Mucosa of descending colon (tissue), 3 donors: ENCODE data around the gene WDR82. TPM values are rescaled to one million over a fixed set of nuclear protein-coding genes. Genes with fewer than 3 reads are reported as not detected.

ENCODE experiments used
- ATAC-seq: fragments of 200-7000 bp; cut with Tn5 transposase; one replicate; pipeline ENCODE4 v1.9.1; 2020; ENCODE audit warnings: mild to moderate bottlenecking, moderate library complexity
- DNase-seq, 3 donors: peaks; one replicate each; pipeline ENCODE4 v3.0.0-alpha.2; 2020
- H3K36me3 ChIP-seq: fragments of 200-600 bp; one replicate; pipeline ENCODE4 v1.8.0; 2021; ENCODE audit warnings: low read depth, mild to moderate bottlenecking
- H3K4me1 ChIP-seq: fragments of 200-600 bp; one replicate; pipeline ENCODE4 v1.8.0; 2021; ENCODE audit warnings: low read depth, mild to moderate bottlenecking
- H3K4me3 ChIP-seq: fragments of 200-600 bp; one replicate; pipeline ENCODE4 v1.8.0; 2021; ENCODE audit warnings: mild to moderate bottlenecking
- H3K9me3 ChIP-seq: fragments of 200-600 bp; one replicate; pipeline ENCODE4 v1.8.0; 2021; ENCODE audit warnings: mild to moderate bottlenecking
- intact Hi-C, 2 donors: fragments of 100-400 bp; cut with DNase I in 1 of 2; cut with micrococcal nuclease in 1 of 2; formaldehyde crosslinking; loops; one replicate each; pipeline versions ENCODE4 v1.11.0 to v1.11.1; 2022; cut with DNase I, micrococcal nuclease
- total RNA-seq, 3 donors: library from RNA; stranded (reverse); fragmentation: NEBNext Ultra II Directional in 2 of 3; extraction: Animal tissue kit (Norgen Biotek cat#: 25700) in 2 of 3; gene quantifications; one replicate each; pipeline versions ENCODE4 v1.2.1 to v1.2.4, GENCODE V29; 2021 to 2023
- TF ChIP-seq, protein P1 (sequence below): fragments of 200-600 bp; IDR thresholded peaks from one replicate; pipeline ENCODE4 v1.8.0; 2022; ENCODE audit warnings: antibody characterized with exemption, mild to moderate bottlenecking
- donor health status: DM: no; HTN: no; CAD: no; lungs with moderate emphysema.
- donor health status: DM: no; HTN: no; CAD: no.
- donor health status: DM: no; HTN: yes; CAD: no.

WDR82 gene
- total RNA-seq, 3 donors from 2014 or later, result 55.8 to 83.1 (median 62.9) TPM

- Histone ChIP-seq H3K9me3 (no peaks in the 10 kb centered on the region), H3K36me3 (peaks cover 19% of the 10 kb centered on the region), H3K4me3 (no peak overlapping the region), H3K4me1 (no peaks in the 10 kb centered on the region)
- TF ChIP-seq, protein P1, sequence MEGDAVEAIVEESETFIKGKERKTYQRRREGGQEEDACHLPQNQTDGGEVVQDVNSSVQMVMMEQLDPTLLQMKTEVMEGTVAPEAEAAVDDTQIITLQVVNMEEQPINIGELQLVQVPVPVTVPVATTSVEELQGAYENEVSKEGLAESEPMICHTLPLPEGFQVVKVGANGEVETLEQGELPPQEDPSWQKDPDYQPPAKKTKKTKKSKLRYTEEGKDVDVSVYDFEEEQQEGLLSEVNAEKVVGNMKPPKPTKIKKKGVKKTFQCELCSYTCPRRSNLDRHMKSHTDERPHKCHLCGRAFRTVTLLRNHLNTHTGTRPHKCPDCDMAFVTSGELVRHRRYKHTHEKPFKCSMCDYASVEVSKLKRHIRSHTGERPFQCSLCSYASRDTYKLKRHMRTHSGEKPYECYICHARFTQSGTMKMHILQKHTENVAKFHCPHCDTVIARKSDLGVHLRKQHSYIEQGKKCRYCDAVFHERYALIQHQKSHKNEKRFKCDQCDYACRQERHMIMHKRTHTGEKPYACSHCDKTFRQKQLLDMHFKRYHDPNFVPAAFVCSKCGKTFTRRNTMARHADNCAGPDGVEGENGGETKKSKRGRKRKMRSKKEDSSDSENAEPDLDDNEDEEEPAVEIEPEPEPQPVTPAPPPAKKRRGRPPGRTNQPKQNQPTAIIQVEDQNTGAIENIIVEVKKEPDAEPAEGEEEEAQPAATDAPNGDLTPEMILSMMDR, result no peak
- no peak for DNase-seq
- intact Hi-C loops, result no loop called here
- ATAC-seq, result no peak
Measured at GRCh38 chr3:52262447-52262846, 16.0 kb downstream of the WDR82 start.

DNA sequence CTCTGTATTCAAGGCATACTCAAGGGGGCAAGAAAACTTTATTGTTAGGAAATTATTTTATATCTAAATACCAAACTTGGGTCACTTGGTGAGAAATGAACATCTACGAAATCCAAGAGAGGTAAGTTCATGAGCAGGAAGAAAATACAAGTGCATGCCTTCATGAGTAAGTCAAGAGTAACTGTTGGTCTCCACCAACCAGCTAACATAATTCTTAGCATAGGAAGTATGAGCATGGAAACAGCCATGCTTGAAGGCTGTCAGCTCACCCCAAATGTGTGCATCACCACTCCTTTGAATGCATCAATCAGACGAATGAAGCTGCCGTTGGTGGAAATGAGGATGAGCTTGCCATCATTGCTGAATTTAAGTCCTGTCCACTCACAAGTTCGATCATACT, 19.0 kb downstream of the WDR82 start:
- peaks cover 23% of the 10 kb centered on the region for H3K36me3 ChIP-seq
- no peaks in the 10 kb centered on the region for H3K9me3 ChIP-seq

GRCh38 chr3:52259035-52259434, 19.4 kb downstream of the WDR82 start:
- ATAC-seq, result no peak
- TF ChIP-seq, protein P1, result no peak

More for the DNA sequence above, 19.0 kb downstream of the WDR82 start:
- DNase-seq, result no peak
- no peaks in the 10 kb centered on the region for H3K4me1 ChIP-seq
- H3K4me3 ChIP-seq, result no peak overlapping the region
- ATAC-seq, result no peak
- intact Hi-C loops, result no loop called here
- TF ChIP-seq, protein P1, result no peak

DNA sequence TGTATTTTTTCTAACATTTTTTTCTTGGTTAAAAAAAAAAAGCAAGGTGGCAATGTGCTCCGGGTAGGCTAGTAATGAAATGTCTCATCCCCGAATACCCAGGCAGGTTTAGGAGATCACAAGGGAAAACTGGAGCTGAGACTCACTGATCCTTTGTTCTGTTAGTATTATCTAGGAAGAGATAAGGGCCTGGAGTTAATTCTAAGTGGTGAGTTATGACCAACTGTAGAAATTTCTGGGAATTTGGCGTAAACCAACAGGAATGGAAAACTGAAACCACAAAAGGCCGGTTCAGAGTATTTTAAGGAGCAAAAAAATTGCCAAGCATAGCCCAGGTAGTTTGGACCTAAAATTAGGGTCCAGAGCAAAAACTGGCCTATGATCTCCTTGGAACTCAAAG, 20.5 kb downstream of the WDR82 start:
- H3K36me3 ChIP-seq, result peaks cover 23% of the 10 kb centered on the region
- ATAC-seq, result no peak

More at GRCh38 chr3:52259035-52259434, 19.4 kb downstream of the WDR82 start:
- Histone ChIP-seq H3K36me3 (peaks cover 23% of the 10 kb centered on the region), H3K4me1 (peaks cover 3% of the 10 kb centered on the region), H3K4me3 (no peak overlapping the region), H3K9me3 (no peaks in the 10 kb centered on the region)
- intact Hi-C loops, result no loop called here
- no peak for DNase-seq

DNA sequence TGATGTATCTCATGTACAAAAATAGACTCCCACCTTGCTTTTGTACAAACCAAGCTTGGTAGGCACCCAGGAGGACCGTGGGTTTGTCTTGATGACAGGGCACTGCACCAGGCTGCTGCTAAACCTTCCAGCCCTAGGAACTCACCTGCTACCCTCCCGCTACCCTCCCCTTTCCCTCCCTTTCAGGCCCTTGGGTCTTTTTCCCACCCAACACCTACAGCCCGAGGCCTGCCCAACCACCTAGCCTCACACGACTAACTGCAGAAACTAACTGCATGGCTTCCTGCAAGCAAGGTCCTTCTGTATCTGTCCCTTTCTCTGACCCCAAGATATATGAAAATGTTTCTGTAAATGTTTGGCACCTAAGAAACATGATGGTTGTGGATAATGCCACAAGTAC, 21.8 kb downstream of the WDR82 start:
- peak in 1 of 3 donors; percentile 1 for DNase-seq
- Histone ChIP-seq H3K4me1 (peaks cover 11% of the 10 kb centered on the region), H3K36me3 (peaks cover 23% of the 10 kb centered on the region), H3K4me3 (no peak overlapping the region), H3K9me3 (no peaks in the 10 kb centered on the region)
- ATAC-seq, result no peak
- TF ChIP-seq, protein P1, result no peak
- intact Hi-C loops, result no loop called here

More for the DNA sequence above, 20.5 kb downstream of the WDR82 start:
- Histone ChIP-seq H3K4me3 (no peak overlapping the region), H3K4me1 (peaks cover 11% of the 10 kb centered on the region), H3K9me3 (no peaks in the 10 kb centered on the region)
- no peak for DNase-seq
- intact Hi-C loops, result no loop called here
- TF ChIP-seq, protein P1, result no peak

DNA sequence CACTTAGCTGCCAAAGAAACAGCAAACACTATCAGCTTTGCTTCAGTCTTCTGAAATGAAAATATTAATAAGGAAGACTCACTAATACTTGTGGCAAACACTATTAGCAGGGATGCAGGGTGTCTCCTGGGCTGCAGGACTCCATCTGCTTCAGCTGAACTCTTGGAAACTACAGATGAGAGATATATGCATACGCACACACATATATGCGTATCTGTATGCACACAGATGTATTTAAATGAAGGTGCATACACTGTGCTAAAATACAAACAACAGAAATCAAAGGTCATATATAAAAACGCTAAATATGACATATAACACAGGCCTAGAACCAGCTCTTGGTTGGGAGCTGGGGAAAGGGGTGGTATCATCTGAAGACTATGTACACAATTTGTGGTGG, 22.3 kb downstream of the WDR82 start:
- intact Hi-C loops, result no loop called here
- TF ChIP-seq, protein P1, result no peak

More for the DNA sequence above, 22.3 kb downstream of the WDR82 start:
- H3K4me3 ChIP-seq, result no peak overlapping the region
- ATAC-seq (no peak), DNase-seq (no peak)
- peaks cover 11% of the 10 kb centered on the region for H3K4me1 ChIP-seq
- H3K36me3 ChIP-seq, result peaks cover 23% of the 10 kb centered on the region
- H3K9me3 ChIP-seq, result no peaks in the 10 kb centered on the region
